Stimulated activated CD8-positive, alpha-beta memory T cell treated with anti-CD3 and anti-CD28 coated beads, Interleukin-4, amount 100 ng/mL, for 24 hours (primary cell): ENCODE measurements around the gene SSBP1.
"Not testable (repeated sequence)": the region's sequence is repeated elsewhere in the genome, so short reads cannot be mapped to it uniquely, and the experiment has no call there.

Experiments used
- DNase-seq: peaks from one replicate; pipeline ENCODE4 v3.0.0-alpha.2; 2020; ENCODE audit warnings: low read depth

The SSBP1 gene, protein sequence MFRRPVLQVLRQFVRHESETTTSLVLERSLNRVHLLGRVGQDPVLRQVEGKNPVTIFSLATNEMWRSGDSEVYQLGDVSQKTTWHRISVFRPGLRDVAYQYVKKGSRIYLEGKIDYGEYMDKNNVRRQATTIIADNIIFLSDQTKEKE

DNA sequence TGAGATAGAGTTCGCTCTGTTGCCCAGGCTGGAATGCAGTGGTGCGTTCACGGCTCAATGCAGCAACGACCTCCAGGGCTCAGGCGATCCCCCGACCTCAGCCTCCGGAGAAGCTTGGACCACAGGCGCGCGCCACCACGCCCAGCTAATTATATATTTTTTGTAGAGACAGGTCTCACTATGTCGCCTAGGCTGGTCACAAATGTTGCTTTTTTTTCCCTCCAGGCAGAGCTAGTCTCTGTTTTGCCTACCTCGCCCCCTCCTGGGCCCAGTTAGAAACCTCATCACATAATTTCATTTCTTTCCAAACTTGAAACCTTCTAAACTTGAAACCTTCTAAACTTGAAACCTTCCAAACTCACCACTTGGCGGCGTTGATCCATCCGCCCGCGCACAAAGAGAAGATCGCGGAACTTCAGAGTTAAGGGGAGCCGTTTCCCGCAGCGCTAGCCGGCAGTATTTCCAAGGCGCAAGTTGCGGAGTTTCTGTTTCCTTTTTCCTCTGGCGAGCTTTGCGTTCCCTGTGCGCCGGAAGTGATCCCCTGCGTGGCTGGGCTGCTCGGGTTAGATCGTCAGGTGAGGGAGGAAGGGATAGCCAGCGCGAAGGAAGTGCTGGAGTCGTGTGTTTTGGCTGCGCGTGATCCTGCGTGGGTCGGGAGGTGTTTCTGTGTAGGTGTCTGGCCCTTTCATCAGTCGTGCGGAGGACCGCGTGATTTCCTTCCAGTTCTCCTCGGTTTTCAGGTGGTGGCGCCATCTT is at the start of gene SSBP1:
TSS of gene SSBP1 (plus strand) at position 523 of the 756 bp plus-strand sequence. CDS start 809 bp downstream, outside the sequence.
- DNase-seq = peak; percentile 82

DNA sequence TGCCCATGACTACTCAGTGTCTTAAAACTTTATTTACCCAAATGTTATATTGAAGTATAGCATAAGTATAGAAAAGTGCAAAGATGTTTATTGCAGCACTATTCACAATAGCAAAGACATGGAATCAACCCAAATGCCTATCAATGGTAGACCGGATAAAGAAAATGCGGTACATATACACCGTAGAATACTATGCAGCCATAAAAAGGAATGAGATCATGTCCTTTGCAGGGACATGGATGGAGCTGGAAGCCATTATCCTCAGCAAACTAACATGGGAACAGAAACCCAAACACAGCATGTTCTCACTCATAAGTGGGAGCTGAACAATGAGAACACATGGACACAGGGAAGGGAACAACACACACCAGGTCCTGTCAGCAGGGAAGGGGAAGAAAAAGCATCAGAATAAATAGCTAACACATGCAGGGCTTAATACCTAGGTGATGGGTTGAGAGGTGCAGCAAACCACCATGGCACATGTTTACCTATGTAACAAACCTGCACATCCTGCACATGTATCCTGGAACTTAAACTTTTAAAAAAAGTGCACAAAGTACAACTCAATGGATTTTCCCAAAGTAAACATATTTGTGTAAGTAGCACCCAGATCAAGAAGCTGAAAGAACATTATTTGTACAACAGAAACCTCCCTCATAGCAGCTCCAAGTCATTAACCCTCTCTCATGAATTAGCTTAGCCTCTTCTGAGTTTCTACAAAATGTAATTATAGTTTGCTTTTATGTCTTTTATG is 48.9 kb upstream of the SSBP1 start:
- DNase-seq = not testable (repeated sequence)

DNA sequence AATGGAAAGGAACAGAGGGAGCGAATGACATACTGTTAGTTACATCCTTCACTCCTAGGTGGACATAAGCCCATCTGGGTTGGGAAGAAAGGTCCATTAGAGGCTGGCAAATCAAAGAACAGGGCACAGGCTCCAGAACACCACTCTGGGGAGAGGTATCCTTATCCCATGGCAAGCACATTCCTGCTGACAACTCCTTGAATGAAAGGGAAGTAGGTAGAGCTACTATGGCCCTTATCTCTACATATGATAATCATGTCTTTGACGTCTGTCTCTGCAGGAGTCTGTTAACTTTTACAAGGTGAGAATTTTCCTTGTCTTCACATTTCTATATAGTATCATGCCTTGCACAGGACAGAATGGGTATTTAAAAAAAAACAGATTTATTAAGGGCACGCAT is 46.6 kb upstream of the SSBP1 start:
- no peak for DNase-seq

DNA sequence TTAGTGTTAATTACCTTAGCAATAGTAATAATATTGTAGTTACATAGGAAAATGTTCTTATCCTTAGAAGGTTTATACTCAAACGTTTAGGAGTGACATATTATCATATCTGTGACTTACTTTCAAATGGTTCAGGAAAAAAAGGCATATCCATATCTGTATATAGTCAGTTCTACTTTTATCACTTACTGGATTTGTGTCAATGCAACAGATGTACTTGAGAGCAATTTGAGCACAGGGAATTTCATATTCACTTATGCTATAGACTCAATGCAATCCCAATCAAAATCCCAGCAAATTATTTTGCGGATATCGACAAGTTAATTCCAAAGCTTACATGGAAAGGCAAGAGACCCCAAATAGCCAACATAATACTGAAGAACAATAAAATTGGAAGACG is 46.2 kb upstream of the SSBP1 start:
- no peak for DNase-seq

DNA sequence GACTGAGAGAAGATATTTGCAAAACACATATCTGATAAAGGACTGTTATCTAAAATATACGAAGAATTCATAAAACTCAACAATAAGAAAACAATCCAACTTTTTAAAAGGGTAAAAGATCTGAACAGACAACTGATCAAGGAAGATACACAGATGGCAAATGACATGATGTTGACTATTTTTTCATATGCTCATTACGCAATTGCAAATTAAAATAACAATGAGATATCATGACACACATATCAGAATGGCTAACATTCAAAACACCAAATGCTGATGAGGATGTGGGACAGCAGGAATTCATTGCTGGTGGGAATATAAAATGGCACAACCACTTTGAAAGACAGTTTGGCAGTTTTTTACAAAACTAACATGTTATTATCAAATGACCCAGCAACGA is 45.1 kb upstream of the SSBP1 start:
- DNase-seq = no peak

DNA sequence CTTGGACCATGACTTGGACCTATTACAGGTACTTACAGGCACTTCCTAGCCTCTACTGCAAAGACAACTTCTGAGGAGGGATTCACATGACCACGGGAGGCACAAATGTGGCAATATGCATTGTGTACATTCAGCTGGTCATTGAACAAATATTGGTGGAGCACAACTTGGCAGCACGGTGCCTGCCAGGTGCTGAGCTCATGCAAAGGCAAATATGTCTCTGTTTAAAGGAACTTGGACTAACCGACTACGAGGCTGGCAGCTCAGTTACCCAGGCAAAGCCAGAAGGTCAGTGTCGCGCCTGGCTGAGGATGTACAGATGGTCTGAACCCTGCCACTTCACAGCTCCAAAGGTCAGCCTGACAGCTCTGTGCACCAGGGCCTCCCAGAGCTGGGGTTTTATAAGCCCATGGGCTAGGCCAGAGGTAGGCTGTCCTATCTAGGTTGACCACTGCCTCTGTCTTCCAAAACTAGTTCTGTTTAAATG is 42.3 kb upstream of the SSBP1 start:
- no peak for DNase-seq

DNA sequence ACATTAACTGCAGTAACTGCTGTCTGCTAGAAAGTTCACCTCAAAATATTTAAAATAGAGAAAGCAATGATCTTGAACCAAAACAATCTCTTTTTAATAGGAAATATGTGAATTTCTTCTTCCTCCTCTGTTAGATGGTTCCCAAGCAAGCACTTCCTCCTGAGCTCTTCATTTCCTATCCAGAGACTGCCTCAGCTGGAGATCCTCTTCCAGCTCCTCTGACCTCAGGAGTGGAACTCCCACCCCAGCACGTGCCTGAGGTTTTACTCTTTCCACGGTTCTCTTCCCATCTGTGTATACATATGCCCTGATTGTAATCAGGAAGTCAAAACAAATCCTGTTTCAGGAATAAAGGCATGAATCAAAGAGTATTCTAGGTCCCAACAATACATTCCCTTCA is 41.8 kb upstream of the SSBP1 start:
- no peak for DNase-seq

DNA sequence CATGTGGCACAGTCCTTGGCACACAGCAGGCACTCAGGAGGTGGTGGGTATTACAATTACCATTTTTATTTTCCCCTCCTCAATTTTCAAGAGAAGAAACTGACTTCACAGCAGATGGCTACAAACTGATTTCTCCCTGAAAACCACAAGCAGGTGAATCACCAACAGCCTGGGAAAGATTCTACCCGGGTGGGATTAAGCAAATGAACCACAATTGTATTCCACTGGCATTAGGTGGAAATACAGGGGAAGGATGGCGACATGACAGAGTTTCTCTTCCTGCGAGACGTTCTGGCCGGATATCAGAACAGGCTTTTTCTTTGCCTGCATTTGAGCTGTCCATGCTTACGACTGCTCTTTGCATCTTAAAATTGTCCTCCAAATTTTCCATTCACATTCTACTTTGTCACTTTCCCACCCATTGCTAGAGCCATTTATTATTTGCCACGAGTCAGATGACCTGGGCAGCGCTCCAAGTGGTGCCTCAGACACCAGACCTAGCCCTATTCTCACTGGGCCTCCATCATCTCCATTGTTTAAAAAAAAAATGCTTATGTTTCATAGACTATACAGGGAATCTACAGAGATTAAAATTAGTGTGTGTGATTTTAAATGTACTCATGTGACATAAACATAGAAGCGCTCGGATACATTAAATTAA is 40.8 kb upstream of the SSBP1 start:
- no peak for DNase-seq

DNA sequence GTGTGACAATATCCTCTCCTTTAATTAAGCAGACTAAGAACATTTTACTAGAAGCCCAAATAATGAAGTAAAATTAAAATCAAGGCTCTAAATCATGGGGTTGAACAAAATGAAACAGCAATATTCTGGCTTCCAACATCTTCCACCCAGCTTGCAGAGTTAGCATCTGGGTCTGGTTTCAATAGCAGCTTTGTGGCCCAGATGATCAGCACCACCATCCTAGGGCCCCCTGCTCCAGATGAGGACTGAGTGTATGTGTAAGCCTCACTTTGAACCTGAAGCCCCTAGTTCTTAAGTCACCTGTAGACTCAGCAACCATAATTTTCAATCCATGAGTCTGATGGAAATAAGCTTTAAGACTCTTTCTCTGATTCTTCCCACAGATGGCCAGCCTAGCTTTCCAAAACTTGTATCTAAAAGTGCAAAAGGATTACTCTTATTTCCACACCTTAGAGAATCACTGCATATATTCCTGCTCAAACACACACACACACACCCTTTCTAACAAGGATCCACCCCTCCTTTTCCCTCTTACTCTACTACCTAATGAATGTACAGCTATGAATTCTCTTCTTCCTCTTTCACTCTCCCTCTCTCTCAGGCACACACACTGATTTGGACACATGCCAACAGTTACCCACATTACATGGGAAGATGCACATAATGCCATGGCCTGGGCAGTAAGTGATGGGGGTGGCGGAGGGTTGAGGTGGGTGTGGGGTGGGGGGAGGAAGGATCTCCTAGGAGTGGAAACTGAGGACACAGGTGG is 39.7 kb upstream of the SSBP1 start:
- no peak for DNase-seq

DNA sequence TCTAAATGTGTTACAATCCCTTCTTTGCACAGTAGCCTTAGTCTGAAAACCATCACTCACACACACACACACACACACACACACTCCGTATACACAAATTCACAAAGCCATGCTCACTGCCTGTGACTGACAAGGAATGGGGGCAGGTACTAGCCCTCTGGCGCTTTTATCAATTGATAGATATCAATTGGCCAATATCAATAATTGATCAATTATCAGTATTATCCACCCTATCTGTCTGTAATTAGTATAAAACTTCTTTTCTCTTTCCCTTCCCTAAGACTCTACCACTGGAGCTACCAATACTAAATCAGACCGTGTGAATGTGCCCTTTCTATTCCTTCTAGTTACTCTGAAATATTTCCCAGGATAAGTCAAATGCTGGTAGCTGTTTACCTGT is 38.3 kb upstream of the SSBP1 start:
- DNase-seq = no peak

DNA sequence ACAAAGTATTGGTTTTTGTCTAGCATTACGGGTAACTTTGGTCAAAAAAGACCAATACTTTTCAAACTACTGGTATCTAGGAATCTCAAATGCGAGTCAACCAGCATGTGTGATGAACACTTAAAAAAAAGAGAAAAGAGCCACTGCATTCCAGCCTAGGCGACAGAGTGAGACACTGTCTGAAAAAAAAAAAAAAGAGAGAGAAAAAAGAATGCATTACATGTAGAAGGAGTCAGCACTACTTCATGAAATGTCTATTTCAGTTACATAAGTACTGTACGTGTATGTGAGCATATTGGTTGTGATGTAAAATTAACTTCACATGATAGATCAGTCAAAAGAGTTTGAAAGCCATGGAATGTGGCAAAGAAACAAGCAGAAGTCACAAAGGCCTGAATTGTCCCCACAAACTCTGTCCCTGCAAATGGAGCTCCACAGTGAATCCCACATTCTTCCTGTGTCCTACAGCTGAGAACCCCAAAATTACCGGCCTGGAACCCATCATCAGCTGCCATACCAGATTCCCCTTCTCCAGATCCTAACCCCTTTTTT is 37.8 kb upstream of the SSBP1 start:
- DNase-seq = no peak

DNA sequence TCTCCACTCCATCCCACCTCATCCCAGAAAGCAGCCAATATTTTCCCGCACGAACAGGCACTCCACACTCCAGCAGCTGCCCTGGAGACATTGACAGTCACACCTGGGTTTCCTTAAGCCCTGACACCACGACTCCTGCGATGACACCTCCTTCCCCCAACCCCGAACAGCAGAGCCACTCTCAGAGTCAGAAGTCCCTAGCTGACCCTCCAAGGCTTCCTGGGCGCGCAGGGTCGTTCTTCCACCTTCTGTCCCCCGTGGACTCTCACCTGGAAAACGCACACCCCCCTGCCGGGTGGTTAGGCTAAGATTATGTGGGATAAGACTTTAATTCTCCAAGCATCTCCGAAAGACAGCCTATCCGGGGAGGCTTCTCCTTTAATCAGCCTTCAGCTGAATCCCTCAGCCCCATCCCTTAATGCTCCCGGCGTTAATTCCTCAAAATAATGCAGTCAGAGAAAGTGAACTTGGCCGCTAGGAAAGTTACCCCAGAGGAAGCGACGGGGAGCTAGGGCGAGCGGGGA is 37.2 kb upstream of the SSBP1 start:
- DNase-seq = no peak

DNA sequence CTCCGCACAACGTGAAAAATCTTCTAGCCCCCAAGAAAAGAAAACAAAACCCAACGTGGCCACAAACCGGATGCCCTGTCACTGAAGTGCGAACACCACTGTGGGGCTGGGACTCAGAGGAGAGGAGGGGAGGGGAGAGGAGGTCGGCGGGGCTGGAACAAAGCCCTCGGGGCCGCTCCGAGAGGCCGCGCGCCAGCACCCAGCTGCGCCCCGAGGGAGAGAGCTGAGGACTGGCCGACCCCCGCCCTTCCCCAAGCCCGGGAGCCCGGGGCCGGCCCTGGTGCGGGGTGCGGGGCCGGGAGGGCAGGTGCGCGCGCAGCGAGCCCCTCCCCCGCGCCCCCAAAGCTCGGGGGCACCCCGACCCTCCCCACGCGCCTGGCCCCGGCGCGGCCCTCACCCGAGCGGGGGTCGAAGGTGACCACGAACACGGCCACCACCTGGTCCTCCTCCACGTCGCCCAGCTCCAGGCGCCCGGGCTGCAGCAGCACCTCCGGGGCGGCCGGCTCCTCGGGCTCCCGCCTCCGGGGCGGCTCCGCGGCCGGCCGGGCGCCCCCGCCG is 36.6 kb upstream of the SSBP1 start:
- DNase-seq = peak; percentile 60

DNA sequence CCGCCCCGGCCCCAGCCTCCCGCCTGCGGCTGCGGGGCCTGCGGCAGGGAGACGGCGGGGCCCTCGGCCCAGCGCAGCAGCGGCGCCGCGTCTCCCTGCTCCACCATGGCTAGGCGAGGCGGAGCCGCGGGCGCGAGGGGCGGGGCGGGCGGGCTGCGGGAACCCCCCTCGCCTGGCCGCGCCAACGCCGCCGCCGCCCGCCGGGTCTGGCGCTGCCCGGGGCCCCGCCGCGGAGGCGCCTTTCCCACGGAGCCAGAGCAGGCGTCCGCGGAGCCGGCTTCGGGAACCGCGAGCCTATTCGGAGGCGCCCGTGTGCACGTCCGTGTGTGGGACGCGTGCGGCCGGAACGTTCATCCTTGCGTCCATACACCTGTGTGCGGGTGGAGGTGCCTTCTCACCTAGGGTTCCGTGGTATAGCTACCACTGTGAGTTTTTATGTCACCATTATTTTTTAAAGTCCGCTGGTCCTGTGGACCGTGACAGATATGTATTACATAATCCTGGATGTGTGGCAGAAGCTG is 36.1 kb upstream of the SSBP1 start, which contains the start of gene DENND11:
TSS of gene DENND11 (minus strand) at position 120 of the 521 bp plus-strand sequence. CDS start at position 107, 13 bp downstream.
- peak; percentile 43 for DNase-seq

DNA sequence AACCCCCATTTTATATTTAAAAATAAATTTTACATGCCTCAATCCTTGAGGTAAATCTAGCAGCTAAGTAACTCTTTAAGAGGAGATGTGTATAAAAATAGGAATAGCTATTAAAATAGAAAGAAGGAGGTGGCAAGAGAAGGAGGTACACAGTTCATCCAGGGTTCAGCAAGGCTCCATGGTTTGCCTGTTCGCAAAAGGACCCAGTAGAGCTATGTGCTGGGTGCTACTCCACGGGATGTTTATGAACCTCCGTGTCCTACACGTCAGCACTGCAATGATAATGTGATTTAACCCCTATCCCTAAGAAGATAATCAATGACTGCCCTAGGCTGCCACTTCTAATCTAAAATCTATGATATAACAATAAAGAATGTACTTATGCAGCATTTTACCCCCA is 35.3 kb upstream of the SSBP1 start:
- DNase-seq = no peak

DNA sequence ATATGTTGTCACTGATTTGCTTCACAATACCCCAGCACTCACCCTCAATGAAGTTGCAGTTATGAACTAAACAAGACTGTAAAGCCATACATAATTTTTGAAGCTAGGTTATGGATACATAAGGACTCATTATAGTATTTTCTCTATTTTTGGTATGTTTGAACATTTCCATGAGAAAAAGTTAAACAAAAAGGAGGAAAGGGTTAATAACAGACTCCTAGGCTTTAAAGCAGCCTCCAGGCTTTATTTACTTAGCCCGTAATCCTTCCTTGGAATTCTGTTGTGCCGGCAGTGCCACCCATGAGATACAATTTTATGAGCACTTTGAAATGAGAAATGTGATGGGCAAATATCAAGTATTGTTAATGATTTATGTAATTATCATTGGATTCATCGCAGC is 34.0 kb upstream of the SSBP1 start:
- DNase-seq = no peak

DNA sequence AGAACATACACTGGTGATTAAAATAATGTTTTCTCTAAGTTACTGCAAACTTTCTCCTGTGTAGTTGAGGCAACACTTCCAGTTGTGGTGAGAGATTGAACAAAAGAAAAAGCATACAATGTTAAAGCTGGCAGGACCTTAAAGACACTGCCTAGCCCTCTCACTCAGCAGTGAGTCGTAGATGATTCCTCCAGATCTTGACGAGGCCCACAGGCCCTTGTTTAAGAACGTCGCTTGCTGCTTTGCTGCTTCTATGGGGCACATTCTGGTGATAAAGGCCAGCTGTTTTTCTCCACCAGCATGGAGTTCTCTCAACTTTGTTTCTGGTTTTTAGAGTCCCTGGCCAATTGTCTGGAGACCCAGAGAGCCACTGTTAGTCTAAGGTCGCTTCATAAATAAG is 33.4 kb upstream of the SSBP1 start:
- DNase-seq = no peak

DNA sequence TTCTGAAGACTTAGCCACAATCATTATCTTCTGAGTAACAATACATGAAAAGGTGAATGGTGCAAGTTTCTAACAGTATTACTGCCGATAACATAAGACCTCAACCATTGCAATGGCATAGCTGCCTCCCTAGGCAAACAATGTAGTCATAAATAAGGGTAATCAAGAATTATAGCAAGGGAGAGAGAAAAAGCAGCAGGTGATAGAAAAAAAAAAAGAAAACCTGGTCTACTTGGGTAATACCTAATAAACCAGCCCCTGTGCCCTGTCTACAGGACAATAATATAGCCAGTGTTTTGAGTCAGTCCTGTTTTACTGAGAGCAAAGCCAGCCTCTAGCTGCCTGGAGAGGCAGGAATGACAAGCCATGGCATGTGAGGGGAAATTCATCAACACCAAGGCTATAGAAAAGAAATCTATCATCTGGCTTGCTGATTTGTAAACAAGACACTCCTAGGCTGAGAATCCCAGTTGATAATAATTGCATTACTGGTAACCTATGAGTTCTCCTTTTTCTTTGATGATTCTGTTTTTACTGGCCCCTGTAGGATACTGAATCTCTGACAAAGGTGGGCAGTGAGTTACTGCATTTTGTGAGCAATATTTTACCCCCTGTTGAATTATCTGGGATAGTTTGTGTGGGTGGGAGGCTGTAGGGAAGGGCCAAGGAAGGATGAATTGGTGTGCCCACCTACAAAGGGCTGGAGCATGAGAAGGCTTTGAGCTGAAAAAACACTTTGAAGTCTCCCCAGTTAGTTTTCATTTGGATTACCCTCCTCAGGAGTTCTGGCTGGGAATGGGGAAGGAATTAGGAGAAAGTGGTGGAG is 31.7 kb upstream of the SSBP1 start:
- DNase-seq = no peak

DNA sequence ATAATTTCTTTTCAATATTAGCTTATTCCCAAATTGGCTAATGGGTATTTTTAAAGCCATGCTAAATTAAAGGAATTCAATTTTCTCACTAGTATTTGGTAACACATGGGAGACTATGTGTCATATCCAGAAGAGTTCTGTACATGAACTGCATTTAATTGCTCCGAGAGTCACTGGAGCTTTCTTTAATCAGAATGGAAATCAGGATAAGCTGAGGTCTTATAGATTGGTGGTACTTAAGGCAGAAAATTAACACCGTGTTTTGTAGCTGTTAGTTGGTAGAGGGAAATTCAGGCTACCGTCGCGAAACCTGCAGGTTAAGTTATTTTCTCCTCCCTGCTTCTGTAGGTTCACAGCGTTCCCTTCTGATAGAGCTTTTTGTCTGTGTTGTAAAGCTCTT is 29.8 kb upstream of the SSBP1 start, which contains the start of gene WEE2:
TSS of gene WEE2 (plus strand) at position 3 of the 400 bp plus-strand sequence. CDS start 406 bp downstream, outside the sequence.
- no peak for DNase-seq
